A673 (cell line): Measurements from ENCODE around the gene RAP1GAP2.

Experiments used
- CTCF ChIP-seq: fragments of 300-800, 200-600 bp; sonication (generic); conservative IDR thresholded peaks from 2 replicates; pipeline ENCODE4 v1.5.1; 2017; ENCODE audit warnings: low read depth, mild to moderate bottlenecking, antibody characterized with exemption, low read length, moderate library complexity, mixed read lengths
- EZH2 ChIP-seq: fragments of 200-600 bp; sonication (generic); IDR thresholded peaks from 2 replicates; pipeline ENCODE4 v1.6.1; 2017; ENCODE audit warnings: borderline replicate concordance, low read depth, mild to moderate bottlenecking, mixed read lengths, antibody characterized with exemption, low read length; ENCODE audit not compliant: poor library complexity, severe bottlenecking

GRCh38 chr17:3033741-3034577, 237.7 kb downstream of the RAP1GAP2 start:
- TF ChIP-seq CTCF (no peak), EZH2 (no peak)
